Osteoblast (primary cell): ENCODE results near the gene HBG2. TPM values are rescaled to one million over a fixed set of nuclear protein-coding genes. Genes with fewer than 3 reads are reported as not detected.

Source experiments
- DNase-seq: peaks from one replicate; pipeline ENCODE4 v3.0.0; 2011; ENCODE audit warnings: low spot score, mixed read lengths; ENCODE audit not compliant: insufficient read length; ENCODE audit errors: missing footprints
- H2AFZ ChIP-seq: 2 replicates; pipeline ENCODE4 v1.6.0; 2011; ENCODE audit warnings: mild to moderate bottlenecking, low read length
- H3K27ac ChIP-seq: 2 replicates; pipeline ENCODE4 v1.5.1; 2011; ENCODE audit warnings: mild to moderate bottlenecking, low read depth, low read length, moderate library complexity
- H3K27me3 ChIP-seq: 2 replicates; pipeline ENCODE4 v1.6.0; 2012; ENCODE audit warnings: mild to moderate bottlenecking, control low read depth, inconsistent platforms, low read length, moderate library complexity; ENCODE audit not compliant: insufficient read depth
- H3K36me3 ChIP-seq: 2 replicates; pipeline ENCODE4 v1.5.1; 2011; ENCODE audit warnings: mild to moderate bottlenecking, low read length, control low read depth, moderate library complexity; ENCODE audit not compliant: insufficient read depth
- H3K4me1 ChIP-seq: 2 replicates; pipeline ENCODE4 v1.5.1; 2011; ENCODE audit warnings: mild to moderate bottlenecking, low read length, control low read depth, moderate library complexity; ENCODE audit not compliant: insufficient read depth
- H3K4me2 ChIP-seq: 2 replicates; pipeline ENCODE4 v1.6.0; 2011; ENCODE audit warnings: mild to moderate bottlenecking, low read length; ENCODE audit not compliant: insufficient read depth
- H3K4me3 ChIP-seq: fragments of 200-600 bp; sonication (generic); 3 replicates; pipeline ENCODE4 v1.5.1; 2012; ENCODE audit warnings: mild to moderate bottlenecking, low read length, inconsistent platforms; ENCODE audit not compliant: insufficient read depth
- H3K79me2 ChIP-seq: 2 replicates; pipeline ENCODE4 v1.6.0; 2012; ENCODE audit warnings: mild to moderate bottlenecking, low read length, control low read depth, inconsistent platforms; ENCODE audit not compliant: insufficient read depth
- H3K9me3 ChIP-seq: 2 replicates; pipeline ENCODE4 v1.5.1; 2011; ENCODE audit warnings: low read depth, low read length, control low read depth
- H4K20me1 ChIP-seq: 2 replicates; pipeline ENCODE4 v1.6.0; 2012; ENCODE audit warnings: mild to moderate bottlenecking, low read length, control low read depth; ENCODE audit not compliant: insufficient read depth
- CTCF ChIP-seq: IDR thresholded peaks from 2 replicates; pipeline ENCODE4 v1.5.1; 2011; ENCODE audit warnings: mild to moderate bottlenecking, low read depth, low read length, moderate library complexity; ENCODE audit errors: extremely low read depth
- total RNA-seq: library from RNA; depleted of rRNA; stranded (reverse); fragments of >200 nt; gene quantifications from 2 replicates; pipeline ENCODE4 v1.2.3, GENCODE V29; 2012

The HBG2 gene
- total RNA-seq, 1 donor: not detected

DNA sequence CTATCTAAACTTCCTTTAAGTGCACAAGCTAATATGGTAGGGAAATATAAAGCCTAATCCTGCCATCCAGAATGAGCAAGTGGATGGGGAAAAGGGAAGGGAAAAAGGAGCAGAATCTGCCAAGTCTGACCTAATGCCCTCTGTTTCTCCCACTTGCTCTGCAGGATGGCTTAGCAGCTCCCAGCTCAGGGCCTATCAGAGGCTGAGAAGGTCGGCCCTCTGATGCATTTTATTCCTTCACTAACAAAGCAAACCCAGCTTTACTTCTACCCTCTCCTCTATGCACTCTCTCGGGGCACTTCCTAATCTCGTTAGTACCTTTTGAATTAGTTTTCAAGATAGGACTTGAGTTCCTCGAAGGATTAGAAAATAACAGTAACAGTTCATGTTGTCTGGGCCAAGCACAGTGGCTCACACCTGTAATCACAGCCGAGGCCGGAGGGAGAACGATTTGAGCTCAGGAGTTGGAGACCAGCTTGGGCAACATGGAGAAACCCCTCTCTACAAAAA lies 44.1 kb downstream of the HBG2 start:
- Histone ChIP-seq H3K27ac (no peak overlapping the region), H4K20me1 (no peaks in the 10 kb centered on the region), H3K36me3 (no peaks in the 10 kb centered on the region), H3K9me3 (no peaks in the 10 kb centered on the region), H3K4me3 (no peak overlapping the region), H3K4me1 (no peaks in the 10 kb centered on the region), H3K79me2 (no peaks in the 10 kb centered on the region), H3K4me2 (no peak overlapping the region), H2AFZ (peak overlapping the region; percentile 50), H3K27me3 (no peaks in the 10 kb centered on the region)
- TF ChIP-seq CTCF: no peak
- DNase-seq: no peak

GRCh38 chr11:5204787-5205186 lies 49.8 kb downstream of the HBG2 start:
- Histone ChIP-seq H3K36me3 (no peaks in the 10 kb centered on the region), H3K4me1 (no peaks in the 10 kb centered on the region), H3K4me2 (no peak overlapping the region), H3K9me3 (no peaks in the 10 kb centered on the region), H3K27me3 (no peaks in the 10 kb centered on the region), H3K4me3 (no peak overlapping the region), H3K79me2 (no peaks in the 10 kb centered on the region), H3K27ac (no peak overlapping the region), H2AFZ (no peak overlapping the region), H4K20me1 (no peaks in the 10 kb centered on the region)
- DNase-seq: peak; percentile 66
- TF ChIP-seq CTCF: peak; percentile 70

GRCh38 chr11:5203366-5203765 lies 51.2 kb downstream of the HBG2 start:
- H3K4me2 ChIP-seq: no peak overlapping the region
- H3K27me3 ChIP-seq: no peaks in the 10 kb centered on the region
- TF ChIP-seq CTCF: no peak
- H3K36me3 ChIP-seq: no peaks in the 10 kb centered on the region
- no peak overlapping the region for H3K4me3 ChIP-seq
- no peak overlapping the region for H3K27ac ChIP-seq
- no peak for DNase-seq
- no peaks in the 10 kb centered on the region for H3K9me3 ChIP-seq
- H4K20me1 ChIP-seq: no peaks in the 10 kb centered on the region
- H3K79me2 ChIP-seq: no peaks in the 10 kb centered on the region
- no peaks in the 10 kb centered on the region for H3K4me1 ChIP-seq
- no peak overlapping the region for H2AFZ ChIP-seq

Other genes with a start within 250 kb of the HBG2 start
- gene OR52J3, start 208.3 kb downstream of the HBG2 start, total RNA-seq: not detected in 2 replicates
- gene OR52E2, start 195.2 kb downstream of the HBG2 start, total RNA-seq: not detected in 2 replicates
- gene OR52E1, start 185.2 kb downstream of the HBG2 start, total RNA-seq: not detected in 2 replicates
- not detected in 2 replicates for gene OR52A5, start 116.4 kb downstream of the HBG2 start, total RNA-seq
- gene OR52A1, start 100.0 kb downstream of the HBG2 start, total RNA-seq: not detected in 2 replicates
- gene OR51V1, start 54.1 kb downstream of the HBG2 start, total RNA-seq: not detected in 2 replicates
- not detected in 2 replicates for gene HBB, start 27.7 kb downstream of the HBG2 start, total RNA-seq
- gene HBD, start 20.3 kb downstream of the HBG2 start, total RNA-seq: not detected in 2 replicates
- not detected in 2 replicates for gene HBG1, start 4.9 kb downstream of the HBG2 start, total RNA-seq
- not detected in 2 replicates for gene HBE1, start 15.2 kb upstream of the HBG2 start, total RNA-seq
- gene OR51B4, start 47.2 kb upstream of the HBG2 start, total RNA-seq: not detected in 2 replicates
- gene OR51B2, start 69.5 kb upstream of the HBG2 start, total RNA-seq: not detected in 2 replicates
- gene OR51B5, start 88.7 kb upstream of the HBG2 start, total RNA-seq: not detected in 2 replicates
- not detected in 2 replicates for gene OR51B6, start 96.7 kb upstream of the HBG2 start, total RNA-seq
- not detected in 2 replicates for gene OR51M1, start 129.0 kb upstream of the HBG2 start, total RNA-seq
- gene OR51Q1, start 167.3 kb upstream of the HBG2 start, total RNA-seq: not detected in 2 replicates
- under 0.01 TPM in 1 of 2 replicates, not detected in the other for gene OR51I1, start 186.7 kb upstream of the HBG2 start, total RNA-seq
- gene OR51I2, start 194.5 kb upstream of the HBG2 start, total RNA-seq: not detected in 2 replicates
- not detected in 2 replicates for gene OR52D1, start 233.9 kb upstream of the HBG2 start, total RNA-seq